HT-29 (cell line): ENCODE measurements around the gene ZNG1F. TPM values are rescaled to one million over a fixed set of nuclear protein-coding genes. Genes with fewer than 3 reads are reported as not detected.
"Not testable (repeated sequence)": the region's sequence is repeated elsewhere in the genome, so short reads cannot be mapped to it uniquely, and the experiment has no call there.

ENCODE experiments used
- DNase-seq: peaks from one replicate; pipeline ENCODE4 v3.0.0-alpha.2; 2015; ENCODE audit warnings: low spot score
- total RNA-seq: library from RNA; depleted of rRNA; stranded (reverse); fragments of >200 nt; shearing (Covaris generic); gene quantifications from 2 replicates; pipeline ENCODE4 v1.2.3, GENCODE V29; 2014; rRNA removed

Gene ZNG1F
- 2.3 and 6.4 TPM in 2 replicates for total RNA-seq

DNA sequence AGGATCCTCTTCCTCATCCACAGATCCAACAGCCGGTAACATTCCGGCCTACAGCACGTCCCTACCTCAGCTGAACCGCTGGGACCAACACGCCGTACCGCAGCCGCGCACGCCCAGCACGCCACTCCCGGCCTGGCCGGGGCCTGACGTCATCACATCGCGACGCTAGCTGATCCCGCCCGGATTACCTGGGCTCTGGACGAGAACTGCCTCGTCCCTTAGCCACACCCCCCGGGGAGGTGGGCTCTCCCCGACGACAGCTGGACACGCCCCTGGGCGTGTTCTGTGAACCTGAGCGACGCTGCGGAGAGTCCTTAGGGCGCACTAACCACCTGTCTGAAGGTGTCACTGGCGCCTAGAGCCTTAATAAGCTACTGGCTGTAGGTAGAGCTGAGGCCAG is at the start of gene ZNG1F:
ZNG1F (minus strand) TSS at position 101 of the 400 bp plus-strand sequence; CDS start at position 42, 59 bp downstream.
- not testable (repeated sequence) for DNase-seq

- not testable (repeated sequence) for DNase-seq
These were observed 48.1 kb upstream of the ZNG1F start for GRCh38 chr9:41237110-41237749.

DNA sequence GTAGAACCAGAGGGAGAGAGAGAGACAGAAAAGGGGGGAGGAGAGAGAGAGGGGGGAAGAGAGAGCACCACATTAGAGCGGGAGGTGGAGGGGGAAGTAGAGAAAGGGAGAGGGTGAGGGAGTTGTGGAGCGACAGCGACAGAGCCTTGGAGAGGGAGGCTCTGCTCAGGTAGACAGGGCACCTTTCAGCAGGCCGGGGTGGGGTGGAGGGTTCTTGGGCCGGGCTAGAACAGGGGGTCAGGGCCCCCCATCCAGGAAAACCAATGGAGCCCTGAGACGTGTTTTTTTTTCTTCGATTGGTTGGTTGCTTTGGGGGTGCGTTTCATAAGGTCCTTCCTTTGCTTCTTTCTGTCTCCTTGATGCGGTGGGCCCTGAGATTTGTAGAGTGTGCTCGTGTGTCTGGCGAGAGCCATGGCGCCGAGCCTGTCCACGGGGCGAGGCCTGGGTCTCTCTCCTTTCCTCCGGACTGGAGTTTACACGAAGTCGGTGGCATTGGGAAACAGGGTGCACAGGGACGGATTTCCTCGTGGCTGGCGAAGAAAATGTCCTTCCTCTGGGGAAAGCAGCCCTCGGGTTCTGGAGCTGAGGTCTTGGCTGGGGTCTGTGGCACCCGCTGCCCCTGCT is 47.5 kb upstream of the ZNG1F start:
- not testable (repeated sequence) for DNase-seq

DNA sequence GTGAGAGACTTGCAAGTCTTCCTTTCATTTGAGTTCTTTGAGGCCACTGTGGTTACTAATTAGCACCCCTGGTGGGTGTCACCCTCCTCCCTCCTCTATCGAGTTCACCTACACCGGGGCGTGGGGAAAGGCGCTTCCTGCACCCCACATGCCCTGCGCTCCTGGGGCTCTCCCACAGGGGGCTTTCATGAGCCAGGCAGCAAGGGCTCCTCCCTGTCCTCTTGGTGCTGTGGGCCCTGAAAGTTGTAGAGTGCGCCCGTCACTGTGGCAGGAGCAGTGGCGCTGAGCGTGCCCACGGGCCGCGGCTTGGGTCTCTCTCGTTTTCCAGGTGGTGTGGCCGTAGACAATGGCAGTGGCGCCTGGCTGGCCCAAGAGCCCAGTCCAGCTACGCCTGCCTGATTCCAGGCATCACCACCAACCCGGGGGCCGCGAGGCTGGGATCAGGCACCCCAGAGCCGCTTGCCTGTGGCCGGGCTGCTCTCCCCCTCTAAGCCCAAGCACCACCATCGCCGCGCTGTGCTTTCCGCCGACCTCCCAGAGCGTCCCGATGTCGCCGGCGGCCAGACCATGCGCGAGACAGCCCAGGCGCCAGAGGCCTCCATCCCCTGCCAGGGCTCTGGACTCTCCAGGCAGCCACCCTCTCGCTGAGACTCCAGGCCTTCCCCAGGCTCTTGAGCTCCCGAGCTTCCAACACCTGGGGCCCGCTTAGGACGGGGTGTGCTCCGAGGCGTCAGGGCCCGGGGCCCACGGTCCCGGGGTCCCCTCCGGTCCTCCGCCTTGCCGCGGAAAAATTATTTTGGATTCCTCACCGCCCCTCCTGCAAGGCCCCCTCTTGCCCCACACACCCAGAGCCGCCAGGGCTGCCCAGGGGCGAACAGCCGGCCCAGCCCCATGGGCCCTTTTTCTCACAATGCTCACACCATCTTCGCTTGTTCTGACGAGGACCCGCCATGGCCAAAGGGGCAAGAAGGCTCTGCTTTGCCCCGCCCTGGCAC is 46.0 kb upstream of the ZNG1F start:
- DNase-seq = not testable (repeated sequence)

- not testable (repeated sequence) for DNase-seq
These were observed 45.1 kb upstream of the ZNG1F start for GRCh38 chr9:41234221-41234620.

DNA sequence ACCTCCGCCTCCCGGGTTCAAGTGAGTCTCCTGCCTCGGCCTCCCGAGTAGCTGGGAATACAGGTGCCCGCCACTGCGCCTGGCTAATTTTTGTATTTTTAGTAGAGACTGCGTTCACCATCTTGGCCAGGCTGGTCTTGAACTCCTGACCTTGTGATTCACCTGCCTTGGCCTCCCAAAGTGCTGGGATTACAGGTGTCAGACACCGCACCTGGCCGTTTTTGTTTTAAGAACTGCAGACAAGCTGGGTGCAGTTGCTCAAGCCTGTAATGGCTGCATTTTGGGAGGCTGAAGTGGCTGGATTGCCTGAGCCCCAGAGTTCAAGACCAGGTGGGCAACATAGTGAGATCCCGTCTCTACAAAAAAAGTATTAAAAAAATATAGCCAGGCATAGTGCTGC is 43.2 kb upstream of the ZNG1F start:
- DNase-seq = not testable (repeated sequence)

DNA sequence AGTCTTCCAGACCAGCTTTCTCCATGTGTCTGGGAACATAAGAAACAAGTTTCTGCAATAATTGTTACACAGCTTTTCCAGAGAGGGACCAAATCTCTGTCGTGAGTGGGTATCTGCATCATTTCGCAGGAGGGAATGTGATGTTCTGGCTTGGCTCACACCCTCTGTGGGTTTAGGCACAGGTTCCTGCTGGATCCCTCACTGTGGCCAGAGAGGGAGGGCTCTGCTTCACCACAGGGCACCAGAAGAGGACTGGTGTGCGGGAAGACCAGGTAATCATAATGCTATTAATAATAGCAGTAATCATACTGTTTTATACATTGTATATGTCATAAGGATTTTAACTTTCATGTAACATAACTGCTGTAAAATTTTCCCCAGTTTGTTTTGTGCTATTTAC is 41.3 kb upstream of the ZNG1F start:
- peak; percentile 12 for DNase-seq

DNA sequence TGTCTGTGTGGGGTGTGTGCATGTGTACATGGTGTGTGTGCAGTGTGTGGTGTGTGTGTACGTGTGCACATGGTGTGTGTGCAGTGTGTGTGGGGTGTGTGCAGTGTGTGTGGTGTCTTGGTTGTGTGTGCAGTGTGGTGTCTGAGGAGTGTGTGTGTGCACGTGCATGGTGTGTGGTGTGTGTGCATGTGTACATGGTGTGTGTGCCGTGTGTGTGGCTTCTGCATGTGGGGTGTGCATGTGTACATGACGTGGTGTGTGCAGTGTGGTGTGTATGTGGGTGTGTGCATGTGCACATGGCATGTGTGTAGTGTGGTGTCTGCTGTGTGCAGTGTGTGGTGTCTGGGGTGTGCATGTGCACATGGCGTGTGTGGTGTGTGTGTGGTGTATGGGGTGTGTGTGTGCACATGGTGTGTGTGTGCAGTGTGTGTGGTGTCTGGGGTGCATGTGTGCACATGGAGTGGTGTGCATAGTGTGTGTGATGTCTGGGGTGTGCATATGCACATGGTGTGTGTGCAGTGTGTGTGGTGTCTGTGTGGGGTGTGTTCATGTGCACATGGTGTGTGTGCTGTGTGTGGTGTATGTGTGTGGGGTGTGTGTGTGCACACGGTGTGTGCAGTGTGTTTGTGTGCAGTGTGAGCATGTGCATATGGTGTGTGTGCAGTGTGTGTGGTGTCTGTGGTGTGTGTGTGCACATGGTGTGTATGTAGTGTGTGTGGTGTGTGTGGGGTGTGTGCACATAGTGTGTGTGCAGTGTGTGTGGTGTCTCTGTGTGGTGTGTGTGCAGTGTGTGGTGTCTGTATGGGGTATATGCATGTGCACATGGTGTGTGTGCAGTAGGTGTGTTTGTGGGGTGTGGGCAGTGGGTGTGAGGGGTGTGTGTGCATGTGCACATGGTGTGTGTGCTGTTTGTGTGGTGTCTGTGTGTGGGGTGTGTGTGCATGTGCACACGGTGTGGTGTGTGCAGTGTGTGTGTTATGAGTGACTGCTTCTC is 40.6 kb upstream of the ZNG1F start:
- no peak for DNase-seq

DNA sequence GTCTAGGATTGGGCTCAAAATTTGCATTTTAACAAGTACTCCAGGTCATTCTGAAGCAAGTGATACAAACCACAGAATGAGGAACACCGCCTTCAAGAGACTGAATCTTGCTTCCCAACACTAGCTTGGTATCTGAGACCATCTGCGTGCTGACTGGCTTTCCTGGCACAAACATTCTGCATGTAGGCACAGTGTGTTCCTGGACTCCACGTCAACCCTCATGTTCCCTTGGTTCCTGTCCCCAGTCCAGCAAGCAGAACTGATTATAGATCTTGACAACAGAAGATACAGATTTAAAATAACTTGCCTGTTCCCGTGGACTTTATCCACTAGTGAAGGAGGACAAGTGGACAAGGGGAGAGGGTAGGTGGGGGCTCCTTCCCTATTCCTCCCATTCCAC is 30.7 kb upstream of the ZNG1F start:
- not testable (repeated sequence) for DNase-seq

DNA sequence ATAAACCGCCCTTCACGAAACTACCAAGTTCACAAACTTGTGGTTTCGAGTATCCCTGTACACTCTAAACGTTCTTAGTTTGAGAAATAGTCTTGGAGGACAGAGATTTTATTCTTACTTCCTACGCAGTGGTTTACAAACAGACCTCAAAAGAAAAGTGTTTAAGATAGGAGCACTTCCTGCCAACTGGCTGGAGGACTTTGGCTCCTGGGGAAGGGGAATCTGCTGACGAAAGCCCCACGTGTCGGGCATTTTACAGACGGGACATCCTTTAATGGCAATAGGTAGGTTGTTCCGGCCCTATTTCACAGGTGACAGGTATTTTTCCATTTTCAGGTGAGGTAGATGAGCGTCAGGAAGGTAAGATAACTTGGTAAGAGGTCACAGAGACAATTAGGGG is 678 bp downstream of the ZNG1F start:
- not testable (repeated sequence) for DNase-seq

GRCh38 chr9:41174994-41175393 is 14.1 kb downstream of the ZNG1F start:
- DNase-seq = not testable (repeated sequence)

DNA sequence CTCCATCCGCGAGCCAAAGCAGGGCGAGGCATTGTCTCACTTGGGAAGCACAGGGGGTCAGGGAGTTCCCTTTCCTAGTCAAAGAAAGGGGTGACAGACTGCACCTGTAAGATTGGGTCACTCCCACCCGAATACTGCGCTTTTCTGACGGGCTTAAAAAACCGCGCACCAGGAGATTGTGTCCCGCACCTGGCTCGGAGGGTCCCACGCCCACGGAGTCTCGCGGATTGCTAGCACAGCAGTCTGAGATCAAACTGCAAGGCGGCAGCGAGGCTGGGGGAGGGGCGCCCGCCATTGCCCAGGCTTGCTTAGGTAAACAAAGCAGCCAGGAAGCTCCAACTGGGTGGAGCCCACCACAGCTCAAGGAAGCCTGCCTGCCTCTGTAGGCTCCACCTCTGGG is 39.0 kb downstream of the ZNG1F start:
- DNase-seq = not testable (repeated sequence)

- DNase-seq = not testable (repeated sequence)
These were observed 47.2 kb downstream of the ZNG1F start for GRCh38 chr9:41141878-41142277.

DNA sequence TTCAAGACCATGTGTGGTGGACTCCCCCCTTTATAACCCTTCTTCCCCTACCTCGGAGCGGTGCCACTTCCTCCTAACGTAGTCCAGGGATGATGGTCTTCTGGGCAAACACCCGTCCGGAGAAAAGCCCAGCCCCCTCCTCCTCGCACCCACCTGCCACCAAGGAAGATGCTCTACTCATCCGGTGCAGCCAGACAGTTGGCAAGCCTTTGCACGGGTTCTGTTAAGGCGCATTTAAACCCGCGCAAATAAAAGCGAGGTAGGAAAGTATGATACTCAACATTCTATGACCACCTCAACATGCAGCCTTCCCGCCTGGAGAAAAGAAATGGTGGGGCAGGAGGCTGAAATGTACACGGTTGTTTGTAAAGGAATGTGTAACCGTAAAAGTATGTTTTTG is 60.5 kb downstream of the ZNG1F start, which contains the start of gene FOXD4L6:
FOXD4L6 (minus strand) TSS at position 101 of the 400 bp plus-strand sequence. CDS start 298 bp downstream, outside the sequence.
- not testable (repeated sequence) for DNase-seq

DNA sequence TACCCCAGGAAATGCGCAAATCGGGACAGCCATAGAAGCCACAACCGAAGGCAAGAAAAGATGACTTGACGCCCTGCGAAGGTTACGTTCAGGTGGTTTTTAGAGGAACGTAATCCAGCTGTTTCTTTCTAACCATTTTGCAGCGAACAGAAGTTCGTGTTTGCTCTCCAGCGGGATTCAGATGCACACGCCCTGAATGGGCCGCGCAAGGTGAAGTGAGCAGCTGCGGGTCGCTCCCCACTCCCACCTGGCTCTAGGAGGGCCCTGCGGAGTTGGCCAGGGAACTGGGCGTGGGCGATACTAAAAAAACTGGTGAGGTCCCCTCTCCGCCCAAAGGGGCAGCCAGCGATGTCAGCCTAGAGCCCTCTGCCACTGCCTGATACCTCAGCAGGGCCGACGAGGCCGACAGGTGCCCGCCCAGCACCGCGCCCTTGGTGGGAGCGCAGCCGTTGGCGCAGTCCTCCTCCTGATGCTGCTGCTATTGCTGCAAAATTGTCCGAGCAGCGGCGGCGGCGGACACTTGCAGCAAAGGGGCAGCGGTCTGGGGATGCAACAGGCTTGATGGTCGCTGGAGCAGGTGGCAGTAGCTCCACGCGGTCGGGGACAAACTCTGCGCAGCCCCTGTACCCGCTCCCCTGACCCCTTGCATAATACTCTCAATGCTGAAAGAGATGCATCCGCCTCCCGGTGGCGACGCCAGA is 62.2 kb downstream of the ZNG1F start:
- DNase-seq = not testable (repeated sequence)

DNA sequence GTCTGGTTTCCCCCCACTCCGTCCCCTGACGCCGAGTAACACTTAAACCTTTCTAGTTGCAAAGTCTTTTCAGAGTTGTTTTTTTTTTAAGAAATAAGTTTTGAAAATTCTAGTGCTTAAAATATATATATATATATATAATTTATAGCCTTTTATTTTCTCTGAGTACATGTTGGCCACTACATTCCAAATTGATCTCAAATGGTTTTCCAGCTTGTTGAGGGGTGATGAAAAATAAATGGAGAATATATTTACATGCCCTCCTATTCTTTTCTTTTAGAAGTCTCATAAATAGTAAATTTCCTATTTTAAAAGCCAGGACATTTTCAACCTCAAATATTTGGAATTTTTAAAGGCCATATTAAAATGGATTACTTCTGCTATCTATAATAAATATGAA is 63.2 kb downstream of the ZNG1F start:
- not testable (repeated sequence) for DNase-seq

DNA sequence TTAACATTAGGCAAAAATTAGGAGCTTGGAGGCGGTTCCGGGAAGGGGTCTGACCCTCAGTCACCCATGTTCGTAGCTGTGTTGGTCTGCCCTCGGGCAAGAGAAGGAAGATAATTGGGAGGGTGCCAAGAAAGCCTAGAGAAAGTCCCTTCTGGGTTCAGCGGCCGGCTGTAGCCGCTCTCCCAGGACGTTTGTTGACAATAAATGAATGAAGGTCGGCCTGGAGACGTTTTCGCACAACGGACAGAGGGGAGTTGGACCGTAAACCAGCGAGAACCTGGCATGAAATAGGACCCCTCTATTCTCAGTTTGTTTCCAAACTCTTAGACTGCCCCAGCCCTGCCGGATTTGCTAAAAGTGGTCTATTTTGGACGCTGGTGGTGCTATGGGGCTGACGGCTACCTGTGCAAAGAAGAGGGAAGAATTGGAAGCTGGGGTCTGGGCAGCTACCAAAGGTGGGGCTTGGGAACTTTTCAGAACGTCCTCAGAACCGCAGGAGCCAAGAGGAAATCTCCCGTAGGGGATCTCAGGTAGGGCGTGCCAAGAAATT is 63.9 kb downstream of the ZNG1F start:
- not testable (repeated sequence) for DNase-seq

DNA sequence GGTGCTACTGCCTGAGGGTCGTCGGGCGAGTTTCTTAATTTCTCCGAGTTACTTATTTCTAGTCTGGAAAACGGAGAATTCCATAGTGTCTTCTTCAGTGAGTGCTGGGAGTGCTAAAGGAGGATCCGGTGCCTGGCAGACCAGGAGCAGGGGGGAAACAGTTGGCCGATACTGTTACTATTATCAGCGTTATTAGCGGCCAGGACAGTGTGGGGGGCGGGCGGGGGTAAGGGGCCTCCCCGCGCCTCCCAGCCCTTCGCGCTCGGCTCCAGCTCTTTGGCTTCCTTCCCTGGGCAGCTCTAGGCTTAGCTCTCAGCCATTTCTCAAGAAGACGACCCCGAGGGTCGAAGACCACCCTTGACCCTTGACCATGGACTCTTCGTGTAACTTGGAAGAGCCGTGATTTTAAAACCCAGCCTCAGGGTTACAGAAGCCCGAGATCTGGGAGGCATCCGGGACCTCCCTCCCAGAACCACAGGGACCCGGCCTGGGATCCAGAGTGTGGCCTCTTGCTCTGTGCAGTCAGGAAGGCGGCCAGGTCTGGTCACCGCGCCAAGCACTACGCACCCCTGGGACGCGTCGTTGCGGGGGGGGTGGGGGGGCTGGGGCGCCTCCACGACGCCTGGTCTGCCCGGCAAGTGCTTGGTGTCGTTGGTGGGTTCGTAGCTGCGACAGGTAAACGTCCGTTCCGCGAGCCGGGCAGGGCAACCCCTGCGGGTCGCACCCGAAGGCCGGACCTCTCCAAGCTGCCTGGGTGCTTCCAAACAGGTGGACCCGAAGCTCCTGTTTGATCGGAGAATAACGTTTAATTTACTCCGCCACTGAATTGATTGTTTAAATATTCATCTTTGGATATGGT is 64.6 kb downstream of the ZNG1F start:
- not testable (repeated sequence) for DNase-seq

DNA sequence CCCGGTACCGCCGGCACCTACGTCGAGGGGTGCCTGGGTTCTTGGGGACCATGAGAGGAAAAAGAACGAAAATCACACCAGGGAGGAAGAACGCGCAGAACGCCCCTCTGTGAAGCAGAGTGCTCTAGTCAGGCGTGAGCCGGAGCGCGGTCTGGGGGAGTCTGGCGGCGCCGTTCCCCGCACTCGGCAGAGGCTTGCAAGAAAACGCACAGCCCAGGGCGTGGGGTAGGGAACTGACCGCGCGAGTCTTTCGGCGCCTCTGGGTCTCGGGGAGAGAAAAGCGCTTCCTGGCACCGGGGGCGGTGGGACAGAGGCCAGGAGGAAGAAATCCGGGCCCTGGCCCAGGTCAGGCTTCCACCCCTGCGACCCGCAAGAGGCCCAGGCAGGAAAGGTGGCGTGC is 65.3 kb downstream of the ZNG1F start:
- not testable (repeated sequence) for DNase-seq
